GM21737 (cell line): ENCODE data around the gene EPN3.
A peak's percentile ranks its signal among the peaks of the same experiment; 100 is the strongest.

Experiments used
- ATAC-seq: cut with Tn5 transposase; IDR thresholded peaks from one replicate; pipeline ENCODE4 v1.9.1; 2021; ENCODE audit warnings: mild to moderate bottlenecking, moderate library complexity; ENCODE audit not compliant: unreplicated experiment

The EPN3 gene

DNA sequence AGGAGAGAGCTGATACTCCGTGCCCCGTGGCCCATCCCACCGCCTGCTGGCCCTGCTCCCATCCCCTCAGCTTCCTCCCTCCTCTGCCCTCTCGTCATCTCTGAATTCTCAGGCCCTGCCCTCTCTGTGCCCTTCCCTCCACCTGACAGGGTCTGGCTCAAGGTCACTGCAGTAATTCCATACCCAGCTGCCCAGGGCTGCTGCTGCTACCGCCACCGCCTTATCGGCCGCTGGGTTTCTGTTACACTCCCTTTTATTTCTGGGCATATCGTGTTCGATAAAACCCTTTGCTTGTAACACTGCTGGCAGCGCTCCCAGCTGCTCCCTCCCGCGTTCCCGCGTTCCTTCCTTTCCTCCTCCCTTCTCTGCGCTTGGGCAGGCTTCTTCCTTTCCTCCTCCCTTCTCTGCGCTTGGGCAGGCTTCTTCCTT, 1.2 kb downstream of the EPN3 start:
- no peak for ATAC-seq

GRCh38 chr17:50534222-50534978, 1.9 kb downstream of the EPN3 start:
- no peak for ATAC-seq

GRCh38 chr17:50534979-50535326, 2.4 kb downstream of the EPN3 start:
- no peak for ATAC-seq

GRCh38 chr17:50535407-50535806, 2.9 kb downstream of the EPN3 start:
- no peak for ATAC-seq

DNA sequence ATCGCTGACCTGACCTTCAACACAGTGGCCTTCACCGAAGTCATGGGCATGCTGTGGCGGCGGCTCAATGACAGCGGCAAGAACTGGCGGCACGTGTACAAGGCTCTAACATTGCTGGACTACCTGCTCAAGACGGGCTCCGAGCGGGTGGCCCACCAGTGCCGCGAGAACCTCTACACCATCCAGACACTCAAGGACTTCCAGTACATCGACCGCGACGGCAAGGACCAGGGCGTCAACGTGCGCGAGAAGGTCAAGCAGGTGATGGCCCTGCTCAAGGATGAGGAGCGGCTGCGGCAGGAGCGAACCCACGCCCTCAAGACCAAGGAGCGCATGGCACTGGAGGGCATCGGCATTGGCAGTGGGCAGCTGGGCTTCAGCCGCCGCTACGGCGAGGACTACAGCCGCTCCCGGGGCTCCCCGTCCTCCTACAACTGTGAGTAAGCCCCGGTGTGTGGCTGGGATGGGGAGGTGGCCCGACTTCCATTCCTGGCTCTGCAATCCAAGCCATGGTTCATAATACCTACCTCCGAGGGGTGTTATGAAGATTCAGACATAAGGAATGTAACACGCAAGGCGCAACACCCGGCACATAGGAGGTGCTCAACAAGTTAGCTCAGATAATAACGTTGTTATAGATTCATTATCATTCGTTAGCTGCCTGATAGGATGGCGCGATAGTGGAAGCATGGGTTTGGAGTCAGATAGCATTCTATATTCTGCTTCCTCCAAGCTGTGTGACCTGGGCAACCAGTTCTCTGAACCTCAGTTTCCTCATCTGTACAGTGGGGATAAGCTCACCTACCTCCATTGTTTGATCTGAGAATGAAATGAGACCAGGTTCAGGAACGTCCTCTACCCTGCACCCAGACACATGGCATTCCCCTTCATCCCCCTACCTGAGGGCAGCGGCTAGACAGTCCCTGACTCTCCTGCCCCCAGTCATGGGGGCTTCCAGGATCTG, 4.4 kb downstream of the EPN3 start:
- ATAC-seq: no peak

DNA sequence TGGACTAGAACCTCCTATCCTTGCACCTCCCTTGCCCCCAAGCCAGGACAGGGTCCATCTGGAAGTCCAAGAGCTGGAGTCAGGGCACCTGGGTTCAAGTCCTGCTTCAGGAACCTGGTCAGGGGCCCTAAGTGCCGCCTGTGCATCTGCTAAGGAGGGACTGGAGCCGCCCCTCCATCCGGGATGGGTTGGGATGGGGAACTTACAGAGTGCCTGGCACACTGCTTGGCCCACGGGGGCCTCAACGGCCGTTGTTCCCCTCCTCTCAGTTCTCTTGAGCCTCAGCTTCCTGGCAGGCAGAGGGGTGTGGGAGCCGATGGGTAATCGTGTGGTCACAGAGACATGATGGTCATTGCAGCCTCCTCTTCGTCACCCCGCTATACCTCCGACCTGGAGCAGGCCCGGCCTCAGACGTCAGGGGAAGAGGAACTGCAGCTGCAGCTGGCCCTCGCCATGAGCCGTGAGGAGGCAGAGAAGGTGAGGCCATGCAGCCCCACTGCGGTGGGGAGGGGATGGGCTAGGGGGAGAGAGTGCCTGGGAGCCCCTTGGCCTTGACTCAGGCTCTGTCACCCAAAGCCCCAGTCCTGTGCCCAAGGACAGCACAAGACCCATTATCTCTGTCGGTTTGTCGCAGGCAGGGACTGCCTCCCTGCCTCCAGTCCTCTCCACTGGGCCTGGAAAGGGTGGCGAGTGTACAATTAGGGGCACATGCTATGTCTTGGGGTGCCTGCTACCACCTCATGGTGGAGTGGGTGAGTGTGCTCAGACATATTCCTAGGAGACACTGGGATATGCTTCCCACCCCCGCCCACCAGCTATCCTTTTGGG, 5.4 kb downstream of the EPN3 start:
- no peak for ATAC-seq

- ATAC-seq: no peak
Measured at GRCh38 chr17:50538549-50539410, 6.2 kb downstream of the EPN3 start.

GRCh38 chr17:50539762-50540559, 7.4 kb downstream of the EPN3 start:
- ATAC-seq: no peak

GRCh38 chr17:50540560-50541401, 8.2 kb downstream of the EPN3 start:
- no peak for ATAC-seq

DNA sequence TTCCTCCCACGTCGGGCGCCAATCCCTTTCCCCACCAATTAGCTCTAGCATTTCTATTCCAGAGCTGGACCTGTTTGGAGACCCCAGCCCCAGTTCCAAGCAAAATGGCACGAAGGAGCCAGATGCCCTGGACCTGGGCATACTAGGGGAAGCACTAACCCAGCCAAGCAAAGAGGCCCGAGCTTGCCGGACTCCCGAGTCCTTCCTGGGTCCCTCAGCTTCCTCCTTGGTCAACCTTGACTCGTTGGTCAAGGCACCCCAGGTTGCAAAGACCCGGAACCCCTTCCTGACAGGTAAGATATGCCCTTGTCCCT, 8.8 kb downstream of the EPN3 start:
- no peak for ATAC-seq

- peak; percentile 81 for ATAC-seq
Measured at GRCh38 chr17:50541716-50542688, 9.5 kb downstream of the EPN3 start.

GRCh38 chr17:50542795-50543774, 10.6 kb downstream of the EPN3 start:
- ATAC-seq: no peak

- ATAC-seq: no peak
Measured at GRCh38 chr17:50544516-50544915, 12.0 kb downstream of the EPN3 start.

GRCh38 chr17:50545311-50545710, 12.8 kb downstream of the EPN3 start:
- no peak for ATAC-seq

DNA sequence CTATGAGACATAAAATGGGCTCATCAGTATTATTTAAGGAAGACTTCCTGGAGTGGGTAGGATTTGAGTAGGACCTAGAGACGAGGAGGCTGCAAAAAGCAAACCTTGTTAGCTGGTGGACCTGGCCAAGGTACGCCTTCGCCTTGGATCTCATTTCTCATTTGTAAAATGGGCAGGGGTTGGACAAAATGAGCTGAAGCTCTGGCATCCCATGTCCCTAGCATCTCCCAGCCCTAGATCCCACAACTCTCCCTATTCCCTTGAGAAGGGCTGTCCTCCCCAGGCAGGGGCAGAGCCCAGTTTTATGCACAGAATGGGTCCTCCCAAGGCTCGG, 14.1 kb downstream of the EPN3 start:
- ATAC-seq: no peak

DNA sequence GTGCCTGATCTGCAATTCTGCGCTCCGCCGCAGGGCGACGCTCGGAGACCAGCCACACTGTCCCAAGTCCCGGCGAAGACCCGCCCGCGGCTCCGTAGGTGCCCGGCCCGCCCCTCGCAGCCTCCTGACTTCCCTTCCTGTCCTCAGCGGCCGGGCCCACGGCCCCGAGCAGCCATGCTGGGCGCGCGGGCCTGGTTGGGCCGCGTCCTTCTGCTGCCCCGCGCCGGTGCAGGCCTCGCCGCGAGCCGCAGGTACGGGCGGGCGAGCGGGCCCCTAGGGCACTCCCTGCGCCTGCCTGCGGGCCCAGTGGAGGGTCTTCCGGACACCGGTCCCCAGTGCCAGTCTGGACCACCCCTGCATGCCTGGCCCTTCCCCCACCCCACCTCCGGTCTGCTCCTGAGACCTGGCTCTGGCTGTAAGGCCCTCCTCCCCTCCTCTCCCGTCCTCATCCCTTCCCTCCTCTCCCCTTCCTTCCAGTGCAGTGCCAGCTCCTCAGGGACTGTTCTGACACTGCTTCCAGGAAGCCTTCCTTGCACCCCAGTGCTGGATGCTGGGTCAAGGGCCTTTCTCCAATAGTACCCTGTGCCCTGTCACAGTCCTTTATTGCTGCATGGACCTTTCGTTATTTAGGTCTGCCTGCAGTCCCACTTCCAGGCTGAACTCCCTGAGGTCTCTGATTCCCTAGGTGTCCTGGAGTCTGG, 14.7 kb downstream of the EPN3 start, which contains the start of gene SPATA20:
Gene SPATA20 (plus strand): TSS at position 140 of the 701 bp plus-strand sequence. CDS start 35 bp downstream, at position 175.
- ATAC-seq: peak; percentile 67
